Measurements from ENCODE around the gene TSPO. TPM values are rescaled to one million over a fixed set of nuclear protein-coding genes. Genes with fewer than 3 reads are reported as not detected.

The TSPO gene
- total and polyA plus RNA-seq, 2 of the 8 experiments (the other 6 are each of a cell fraction or from before 2014, with no cell fraction given) = 19.9 to 51.5 TPM

DNA sequence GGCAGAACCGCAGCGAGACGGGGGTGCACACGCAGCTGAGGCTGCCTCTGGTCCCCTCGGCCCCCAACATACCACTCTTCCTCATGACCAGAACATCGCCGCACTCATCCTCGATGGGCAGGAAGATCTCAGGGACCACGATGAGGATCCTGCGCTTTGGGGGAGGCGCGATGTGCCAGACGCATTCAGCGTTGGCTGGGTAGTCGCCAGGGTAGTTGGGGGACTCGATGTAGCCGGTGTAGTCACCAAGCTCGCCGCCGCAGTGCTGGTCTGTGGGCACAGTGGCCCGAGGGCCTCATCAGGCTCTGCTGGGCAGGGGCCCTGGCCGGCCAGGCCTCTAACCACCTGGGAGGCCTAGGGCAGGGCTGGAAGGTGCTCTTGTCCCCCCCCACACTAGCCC lies 58.6 kb downstream of the TSPO start:
- Histone ChIP-seq H3K23me2 (ENCODE audit: low read depth, low read length) (peaks cover 9% of the 10 kb centered on the region; the same call in 1 of the 2 replicates), H2AK5ac (ENCODE audit: low read depth, low read length) (no peak overlapping the region), H3K79me2 (ENCODE audit: control insufficient read depth in 1 of 2, insufficient read depth in 2 of 2, low read length in 2 of 2) (no peaks in the 10 kb centered on the region), H2BK5ac (ENCODE audit: low read depth, low read length) (no peak overlapping the region), H2AFZ (ENCODE audit: low read length) (no peak overlapping the region), H3K27ac (ENCODE audit: low read depth, low read length) (no peak overlapping the region), H2BK20ac (ENCODE audit: low read length) (no peak overlapping the region), H3K14ac (ENCODE audit: insufficient read length) (no peak overlapping the region), H2BK15ac (ENCODE audit: low read length) (no peak overlapping the region), H3K27me3 (replicated peaks in 1 of 4; ENCODE audit: control insufficient read depth in 3 of 4, extremely low read depth in 1 of 4, insufficient read depth in 3 of 4, low read length in 3 of 4) (no peaks in the 10 kb centered on the region), H3K9me3 (ENCODE audit: insufficient read depth in 2 of 2, low read depth in 1 of 2, low read length in 1 of 2) (no peaks in the 10 kb centered on the region), H3K18ac (ENCODE audit: extremely low read depth, low read length) (no peak overlapping the region), H3K79me1 (ENCODE audit: low read depth, low read length) (no peaks in the 10 kb centered on the region), H3K23ac (ENCODE audit: insufficient read length) (no peak overlapping the region), H3K4me1 (replicated peaks in 1 of 4; ENCODE audit: control insufficient read depth in 3 of 4, insufficient read depth in 4 of 4, low read length in 3 of 4) (peaks cover 0 to 14% (median 6%) of the 10 kb centered on the region in 4 experiments; a peak in 5 of 7 replicates), H2BK12ac (ENCODE audit: low read depth, low read length) (no peak overlapping the region), H3K4me2 (ENCODE audit: insufficient read depth in 1 of 2, low read depth in 2 of 2, low read length in 2 of 2) (no peak overlapping the region), H3K4me3 (ENCODE audit: extremely low read depth in 1 of 4, insufficient read depth in 2 of 4, low read depth in 3 of 4, low read length in 4 of 4) (no peak overlapping the region), H4K20me1 (replicated peaks in 1 of 2; ENCODE audit: control insufficient read depth in 1 of 2, insufficient read depth in 2 of 2, low read length in 2 of 2) (peaks cover 0 to 8% of the 10 kb centered on the region in 2 experiments), H4K5ac (ENCODE audit: insufficient read length, low read depth, low read length) (no peak overlapping the region), H3K9ac (replicated peaks in 1 of 4; ENCODE audit: extremely low read depth in 1 of 4, low read depth in 3 of 4, low read length in 3 of 4) (no peak overlapping the region), H4K91ac (replicated peaks; ENCODE audit: insufficient read length, low read length) (no peak overlapping the region), H3K56ac (replicated peaks; ENCODE audit: insufficient read length, low read depth, low read length) (no peak overlapping the region), H3K36me3 (ENCODE audit: control insufficient read depth in 2 of 4, insufficient read depth in 4 of 4, low read length in 3 of 4) (no peaks in the 10 kb centered on the region), H4K8ac (ENCODE audit: extremely low read depth, insufficient read depth, low read length) (no peak overlapping the region; the same call in 1 of the 2 replicates), H2BK120ac (replicated peaks; ENCODE audit: low read depth, low read length) (no peak overlapping the region), H3K4ac (replicated peaks; ENCODE audit: insufficient read length, low read depth, low read length) (no peak overlapping the region)
- 94% methylated on average over 12 of the region's 22 CpGs; no CpG with 5 or more reads in 1 of the 2 experiments for WGBS, 2 experiments (ENCODE audit: extremely low coverage in 1 of 2, insufficient coverage in 1 of 2, insufficient read length in 1 of 2, insufficient replicate concordance in 2 of 2, low coverage in 1 of 2, low lambda C conversion rate in 2 of 2, missing lambda C conversion rate in 1 of 2)
- DNase-seq (ENCODE audit: low read depth in 1 of 2, low spot score in 2 of 2) = no peak
- no peak for FAIRE-seq
- POLR2A ChIA-PET (ENCODE audit: partially characterized antibody) = no interaction called here
- CTCF ChIA-PET (ENCODE audit: partially characterized antibody) = interaction anchor here (1.3 to 16.7 kb wide), 2 partner anchors 18 to 22 kb away, joined by 3 to 186 read pairs; no protein-coding TSS in a partner anchor
- TF ChIP-seq E2F6 (IDR thresholded peaks at IDR 0.05) (no peak), NRF1 (IDR thresholded peaks at IDR 0.05; ENCODE audit: low read depth, low read length) (no peak), BRCA1 (IDR thresholded peaks at IDR 0.05; ENCODE audit: low read depth, low read length) (no peak), GTF2F1 (IDR thresholded peaks at IDR 0.05; ENCODE audit: borderline replicate concordance, low read depth, low read length) (no peak), CBX8 (IDR thresholded peaks at IDR 0.05; ENCODE audit: borderline replicate concordance, low read depth, low read length) (no peak), RBBP5 (IDR thresholded peaks at IDR 0.05; ENCODE audit: borderline replicate concordance, low read depth, low read length) (no peak), SIN3A (conservative IDR thresholded peaks at IDR 0.05 in 1 of 2, IDR thresholded peaks at IDR 0.05 in 1 of 2; ENCODE audit: low read depth in 1 of 2, low read length in 2 of 2) (no peak), HDAC2 (IDR thresholded peaks at IDR 0.05; ENCODE audit: borderline replicate concordance in 1 of 2, low read depth in 2 of 2, low read length in 2 of 2) (no peak), CEBPB (IDR thresholded peaks at IDR 0.05; ENCODE audit: low read depth, low read length) (no peak), TAF1 (IDR thresholded peaks at IDR 0.05; ENCODE audit: low read depth, low read length) (no peak), EGR1 (IDR thresholded peaks at IDR 0.05; ENCODE audit: borderline replicate concordance, low read depth, low read length) (no peak), RAD21 (IDR thresholded peaks at IDR 0.05 in 1 of 2, conservative IDR thresholded peaks at IDR 0.05 in 1 of 2; ENCODE audit: low read depth in 2 of 2, low read length in 2 of 2) (no peak), YY1 (IDR thresholded peaks at IDR 0.05; ENCODE audit: low read depth, low read length) (no peak)

Measured in H1 (cell line).